ENCODE data around the gene PRDM10. TPM values are rescaled to one million over a fixed set of nuclear protein-coding genes. Genes with fewer than 3 reads are reported as not detected.

PRDM10 gene
- total RNA-seq, 2 experiments from 2014 or later = 8.2 to 9.6 TPM

DNA sequence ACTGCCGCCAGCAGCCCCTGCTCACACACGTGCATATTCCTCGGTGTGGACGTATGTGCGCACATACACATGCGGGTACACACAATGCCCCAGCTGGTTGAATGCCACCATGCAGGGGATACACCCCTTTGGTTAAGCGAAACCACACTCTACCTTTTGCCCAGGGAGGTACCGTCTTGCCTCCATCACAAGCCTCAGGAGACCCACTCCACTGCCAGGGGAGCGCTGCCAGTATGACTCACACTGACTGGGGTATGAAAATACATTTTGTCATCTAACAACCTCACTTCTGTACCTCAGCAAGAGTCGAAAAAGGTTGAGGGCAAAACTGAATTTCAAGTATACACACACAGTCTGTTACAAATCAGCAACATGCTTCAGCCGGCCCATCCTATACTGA is 147.5 kb downstream of the PRDM10 start:
- TF ChIP-seq, protein P1, sequence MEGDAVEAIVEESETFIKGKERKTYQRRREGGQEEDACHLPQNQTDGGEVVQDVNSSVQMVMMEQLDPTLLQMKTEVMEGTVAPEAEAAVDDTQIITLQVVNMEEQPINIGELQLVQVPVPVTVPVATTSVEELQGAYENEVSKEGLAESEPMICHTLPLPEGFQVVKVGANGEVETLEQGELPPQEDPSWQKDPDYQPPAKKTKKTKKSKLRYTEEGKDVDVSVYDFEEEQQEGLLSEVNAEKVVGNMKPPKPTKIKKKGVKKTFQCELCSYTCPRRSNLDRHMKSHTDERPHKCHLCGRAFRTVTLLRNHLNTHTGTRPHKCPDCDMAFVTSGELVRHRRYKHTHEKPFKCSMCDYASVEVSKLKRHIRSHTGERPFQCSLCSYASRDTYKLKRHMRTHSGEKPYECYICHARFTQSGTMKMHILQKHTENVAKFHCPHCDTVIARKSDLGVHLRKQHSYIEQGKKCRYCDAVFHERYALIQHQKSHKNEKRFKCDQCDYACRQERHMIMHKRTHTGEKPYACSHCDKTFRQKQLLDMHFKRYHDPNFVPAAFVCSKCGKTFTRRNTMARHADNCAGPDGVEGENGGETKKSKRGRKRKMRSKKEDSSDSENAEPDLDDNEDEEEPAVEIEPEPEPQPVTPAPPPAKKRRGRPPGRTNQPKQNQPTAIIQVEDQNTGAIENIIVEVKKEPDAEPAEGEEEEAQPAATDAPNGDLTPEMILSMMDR (IDR thresholded peaks at IDR 0.05) = no peak
- ChIA-PET POLR2A (interaction anchor here (1.7 to 3.0 kb wide), 6 partner anchors 10 to 51 kb away, joined by 6 to 74 read pairs (median 30); partner anchors contain the start of genes NFRKB and TMEM45B), CTCF (no interaction called here)
- H3K27ac Mint-ChIP-seq = peak overlapping the region; percentile 97
- Histone ChIP-seq H3K4me3 (ENCODE audit: low read length) (no peak overlapping the region), H3K27me3 (ENCODE audit: control insufficient read depth in 1 of 2, insufficient read depth in 2 of 2, low read length in 2 of 2) (no peaks in the 10 kb centered on the region), H3K36me3 (ENCODE audit: insufficient read depth, low read length) (peaks cover 10% of the 10 kb centered on the region), H3K9me3 (ENCODE audit: control insufficient read depth in 1 of 2, insufficient read depth in 1 of 2, low read length in 2 of 2) (no peaks in the 10 kb centered on the region), H3K27ac (ENCODE audit: low read depth in 1 of 2, low read length in 2 of 2) (no peak overlapping the region), H3K4me1 (ENCODE audit: insufficient read depth, low read length) (peaks cover 42% of the 10 kb centered on the region)
- intact Hi-C loops (cut with DNase I, micrococcal nuclease) = loop anchor here in 1 of 2 experiments (5.0 kb wide), 2 partner anchors 37 to 63 kb away; no protein-coding TSS in a partner anchor
- ATAC-seq (ENCODE audit: poor library complexity) = no peak
- no peak overlapping the region for H3K4me3 Mint-ChIP-seq
- no peaks in the 10 kb centered on the region for H3K27me3 Mint-ChIP-seq
- peaks cover 32% of the 10 kb centered on the region for H3K36me3 Mint-ChIP-seq (ENCODE audit: low read depth)
- H3K4me1 Mint-ChIP-seq (ENCODE audit: low read depth) = peaks cover 67% of the 10 kb centered on the region
- peaks cover 2% of the 10 kb centered on the region for H3K9me3 Mint-ChIP-seq
- peak in 1 of 14 experiments; percentile 36 for DNase-seq

GRCh38 chr11:129854232-129854805 is 148.3 kb downstream of the PRDM10 start:
- intact Hi-C loops (cut with DNase I, micrococcal nuclease) = loop anchor here (5.0 kb wide), 2 partner anchors 37 to 42 kb away; partner anchors contain the start of gene TMEM45B (in 1 of the 2)
- H3K27ac Mint-ChIP-seq = peak overlapping the region; percentile 97
- TF ChIP-seq, protein P1 (IDR thresholded peaks at IDR 0.05) = no peak
- H3K36me3 Mint-ChIP-seq (ENCODE audit: low read depth) = peaks cover 25% of the 10 kb centered on the region
- Histone ChIP-seq H3K27me3 (ENCODE audit: control insufficient read depth in 1 of 2, insufficient read depth in 2 of 2, low read length in 2 of 2) (no peaks in the 10 kb centered on the region), H3K27ac (ENCODE audit: low read depth in 1 of 2, low read length in 2 of 2) (peak overlapping the region; percentile 65 to 66), H3K4me3 (ENCODE audit: low read length) (peak overlapping the region; percentile 7), H3K4me1 (ENCODE audit: insufficient read depth, low read length) (peaks cover 34% of the 10 kb centered on the region), H3K9me3 (ENCODE audit: control insufficient read depth in 1 of 2, insufficient read depth in 1 of 2, low read length in 2 of 2) (no peaks in the 10 kb centered on the region), H3K36me3 (ENCODE audit: insufficient read depth, low read length) (peaks cover 5% of the 10 kb centered on the region)
- H3K4me3 Mint-ChIP-seq = peak overlapping the region; percentile 73
- H3K27me3 Mint-ChIP-seq = no peaks in the 10 kb centered on the region
- H3K4me1 Mint-ChIP-seq (ENCODE audit: low read depth) = peaks cover 60% of the 10 kb centered on the region
- ATAC-seq (ENCODE audit: poor library complexity) (peak; percentile 45), DNase-seq (peak in 1 of 14 experiments; percentile 38)
- CTCF ChIA-PET = no interaction called here
- H3K9me3 Mint-ChIP-seq = peaks cover 2% of the 10 kb centered on the region
- POLR2A ChIA-PET = interaction anchor here (0.7 to 3.0 kb wide), 26 partner anchors 8 to 217 kb away, joined by 3 to 74 read pairs (median 6); partner anchors contain the start of genes APLP2, NFRKB, PRDM10 and TMEM45B

DNA sequence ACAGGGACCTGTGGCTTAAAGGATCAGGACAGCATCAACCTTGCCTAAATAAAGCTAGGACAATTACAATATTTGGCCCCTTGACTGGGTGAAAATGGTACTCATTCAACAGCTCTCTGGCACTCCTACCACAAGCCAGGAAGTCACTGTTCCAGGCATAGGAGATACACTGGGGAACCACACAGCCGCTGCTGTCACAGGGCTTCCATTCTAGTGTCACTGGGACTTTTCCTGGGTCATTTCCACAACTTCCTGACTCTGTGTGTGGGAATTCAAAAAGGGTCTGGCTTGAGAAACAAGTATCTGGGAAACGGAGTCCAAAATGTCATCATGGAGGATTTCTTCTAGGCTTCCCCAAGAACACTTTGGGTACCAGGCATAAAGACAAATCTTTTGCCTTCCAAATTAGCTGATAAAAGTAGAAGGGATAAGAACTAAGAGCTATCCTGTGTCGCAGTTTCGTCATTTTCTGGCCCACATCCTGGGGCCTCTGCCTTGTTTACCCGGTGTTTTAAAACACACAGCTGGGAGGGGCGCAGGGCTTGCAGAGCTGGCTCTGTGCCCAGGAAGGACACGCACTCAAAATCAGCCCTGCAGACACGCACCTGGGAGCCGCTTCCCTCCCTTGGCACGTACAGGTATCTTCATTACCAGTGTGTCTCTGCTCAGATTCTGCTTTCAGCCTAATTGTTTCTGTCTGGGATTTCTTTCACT is 149.0 kb downstream of the PRDM10 start:
- Mint-ChIP-seq H3K4me1 (ENCODE audit: low read depth) (peaks cover 53% of the 10 kb centered on the region), H3K9me3 (peaks cover 2% of the 10 kb centered on the region), H3K27me3 (no peaks in the 10 kb centered on the region), H3K4me3 (peak overlapping the region; percentile 73), H3K27ac (peak overlapping the region; percentile 97), H3K36me3 (ENCODE audit: low read depth) (peaks cover 19% of the 10 kb centered on the region)
- POLR2A ChIA-PET = interaction anchor here (0.7 to 3.0 kb wide), 27 partner anchors 8 to 218 kb away, joined by 3 to 74 read pairs (median 6); partner anchors contain the start of genes APLP2, NFRKB, PRDM10 and TMEM45B
- Histone ChIP-seq H3K4me3 (ENCODE audit: low read length) (peak overlapping the region; percentile 7), H3K27me3 (ENCODE audit: control insufficient read depth in 1 of 2, insufficient read depth in 2 of 2, low read length in 2 of 2) (no peaks in the 10 kb centered on the region), H3K27ac (ENCODE audit: low read depth in 1 of 2, low read length in 2 of 2) (peak overlapping the region; percentile 65 to 66), H3K9me3 (ENCODE audit: control insufficient read depth in 1 of 2, insufficient read depth in 1 of 2, low read length in 2 of 2) (no peaks in the 10 kb centered on the region), H3K4me1 (ENCODE audit: insufficient read depth, low read length) (peaks cover 29% of the 10 kb centered on the region), H3K36me3 (ENCODE audit: insufficient read depth, low read length) (peaks cover 5% of the 10 kb centered on the region)
- intact Hi-C loops (cut with DNase I, micrococcal nuclease) = loop anchor here (1.0 to 5.0 kb wide), 3 partner anchors 36 to 150 kb away; partner anchors contain the start of gene TMEM45B (in 1 of the 2)
- DNase-seq (peak; percentile 72 to 92 (median 86)), ATAC-seq (ENCODE audit: poor library complexity) (peak; percentile 93)
- TF ChIP-seq, protein P1 (IDR thresholded peaks at IDR 0.05) = no peak
- CTCF ChIA-PET = no interaction called here

Data from CD4-positive, alpha-beta T cell (primary cell).